SIG-M5 treated with dmso at 0.1 percent for 504 hours (cell line): ENCODE measurements around the gene DHRS7C.
"Not testable (repeated sequence)": the region's sequence is repeated elsewhere in the genome, so short reads cannot be mapped to it uniquely, and the experiment has no call there.

Source experiments
- DNase-seq: peaks from one replicate; lab custom pipeline; 2025; ENCODE audit not compliant: unreplicated experiment; lab: John Stamatoyannopoulos, UW

DHRS7C gene

GRCh38 chr17:9810100-9810949 lies 18.9 kb upstream of the DHRS7C start:
- no peak for DNase-seq

GRCh38 chr17:9809409-9809808 lies 18.0 kb upstream of the DHRS7C start:
- DNase-seq, result no peak

GRCh38 chr17:9806699-9807098 lies 15.3 kb upstream of the DHRS7C start:
- DNase-seq, result no peak

- no peak for DNase-seq
Observed at GRCh38 chr17:9805769-9806168, 14.4 kb upstream of the DHRS7C start.

GRCh38 chr17:9802697-9803096 lies 11.3 kb upstream of the DHRS7C start:
- DNase-seq, result no peak

- peak; percentile 4 for DNase-seq
Observed at GRCh38 chr17:9802294-9802693, 10.9 kb upstream of the DHRS7C start.

GRCh38 chr17:9801505-9801904 lies 10.1 kb upstream of the DHRS7C start:
- DNase-seq, result no peak

GRCh38 chr17:9798724-9799123 lies 7.3 kb upstream of the DHRS7C start:
- DNase-seq, result no peak

- DNase-seq, result no peak
Observed at GRCh38 chr17:9798008-9798407, 6.6 kb upstream of the DHRS7C start.

GRCh38 chr17:9792181-9792840 lies 919 bp upstream of the DHRS7C start:
- no peak for DNase-seq

- no peak for DNase-seq
Observed at GRCh38 chr17:9790316-9790715, 1.1 kb downstream of the DHRS7C start.

- no peak for DNase-seq
Observed at GRCh38 chr17:9788601-9789000, 2.8 kb downstream of the DHRS7C start.

- no peak for DNase-seq
Observed at GRCh38 chr17:9784544-9784943, 6.8 kb downstream of the DHRS7C start.

- DNase-seq, result not testable (repeated sequence)
Observed at GRCh38 chr17:9783465-9783864, 7.9 kb downstream of the DHRS7C start.

- no peak for DNase-seq
Observed at GRCh38 chr17:9783050-9783449, 8.3 kb downstream of the DHRS7C start.

- DNase-seq, result no peak
Observed at GRCh38 chr17:9780552-9780951, 10.8 kb downstream of the DHRS7C start.

GRCh38 chr17:9776911-9777310 lies 14.5 kb downstream of the DHRS7C start:
- DNase-seq, result no peak

GRCh38 chr17:9772658-9773057 lies 18.7 kb downstream of the DHRS7C start:
- no peak for DNase-seq

- DNase-seq, result no peak
Observed at GRCh38 chr17:9771465-9771864, 19.9 kb downstream of the DHRS7C start.

GRCh38 chr17:9769036-9769695 lies 22.2 kb downstream of the DHRS7C start:
- no peak for DNase-seq

GRCh38 chr17:9768381-9768934 lies 22.9 kb downstream of the DHRS7C start:
- DNase-seq, result peak; percentile 38
